ENCODE measurements around the gene IL19. TPM values are rescaled to one million over a fixed set of nuclear protein-coding genes. Genes with fewer than 3 reads are reported as not detected.

IL19 gene
- polyA plus RNA-seq, 1 of the 3 experiments (the other 2 are of a cell fraction) = not detected

GRCh38 chr1:206863266-206863665 is 92.7 kb downstream of the IL19 start:
- no peak overlapping the region for H3K4me2 ChIP-seq
- no peaks in the 10 kb centered on the region for H3K9me2 ChIP-seq
- H3K9ac ChIP-seq = no peak overlapping the region
- H3K27ac ChIP-seq (ENCODE audit: low read depth in 2 of 2, low read length in 1 of 2) = no peak overlapping the region
- H3K79me2 ChIP-seq (ENCODE audit: insufficient read depth) = no peaks in the 10 kb centered on the region
- POLR2A ChIA-PET = no interaction called here
- H2AFZ ChIP-seq (ENCODE audit: low read depth) = no peak overlapping the region
- H3K27me3 ChIP-seq (ENCODE audit: insufficient read depth) = peaks cover 5% of the 10 kb centered on the region; the same call in 1 of the 2 replicates
- no peak for TF ChIP-seq FOXJ3 (CRISPR knock-in tag; IDR thresholded peaks at IDR 0.05)
- no peak for TF ChIP-seq USF1 (IDR thresholded peaks at IDR 0.05; ENCODE audit: borderline replicate concordance, low read depth)
- TF ChIP-seq RXRA (IDR thresholded peaks at IDR 0.05; ENCODE audit: borderline replicate concordance, low read depth) = no peak
- no peak for TF ChIP-seq CHD2 (IDR thresholded peaks at IDR 0.05; ENCODE audit: low read length, partially characterized antibody)
- TF ChIP-seq SIN3A (IDR thresholded peaks at IDR 0.05; ENCODE audit: borderline replicate concordance, low read depth, low read length) = no peak
- TF ChIP-seq REST (IDR thresholded peaks at IDR 0.05; ENCODE audit: low read depth, low read length) = no peak
- TF ChIP-seq CTCF (IDR thresholded peaks at IDR 0.05) = no peak
- TF ChIP-seq MAX (IDR thresholded peaks at IDR 0.05; ENCODE audit: low read depth) = no peak
- no peak for TF ChIP-seq ELF1 (IDR thresholded peaks at IDR 0.05)
- TF ChIP-seq USF2 (IDR thresholded peaks at IDR 0.05; ENCODE audit: borderline replicate concordance, low read depth, low read length) = no peak
- TF ChIP-seq GABPA (IDR thresholded peaks at IDR 0.05; ENCODE audit: low read depth) = no peak
- TF ChIP-seq GATA2 (CRISPR knock-in tag; IDR thresholded peaks at IDR 0.05) = no peak
- H3K4me1 ChIP-seq (ENCODE audit: control insufficient read depth in 1 of 2, insufficient read depth in 2 of 2, low read depth in 1 of 2, low read length in 1 of 2) = no peaks in the 10 kb centered on the region; a peak in 1 of 4 replicates
- DNase-seq = no peak
- no peaks in the 10 kb centered on the region for H3K36me3 ChIP-seq (replicated peaks in 1 of 2; ENCODE audit: control insufficient read depth in 1 of 2, insufficient read depth in 2 of 2, low read length in 1 of 2)
- CTCF ChIA-PET = interaction anchor here (1.6 kb wide), 1 partner anchor 16 kb away, joined by 4 read pairs; no protein-coding TSS in a partner anchor
- no peaks in the 10 kb centered on the region for H4K20me1 ChIP-seq (ENCODE audit: insufficient read depth)
- no peak overlapping the region for H3K4me3 ChIP-seq (ENCODE audit: low read depth in 2 of 2, low read length in 1 of 2)
- 13% methylated on average over 1 of the region's 1 CpG for WGBS (ENCODE audit: low lambda C conversion rate)
- H3F3A ChIP-seq (replicated peaks; ENCODE audit: insufficient read depth) = no peaks in the 10 kb centered on the region
- no peaks in the 10 kb centered on the region for H3K9me3 ChIP-seq
